Measurements from ENCODE around the gene MINK1. TPM values are rescaled to one million over a fixed set of nuclear protein-coding genes. Genes with fewer than 3 reads are reported as not detected.

The MINK1 gene
- total and polyA plus RNA-seq, 10 of the 15 experiments (the other 5 are each of a cell fraction or from before 2014, with no cell fraction given) = 0.08 to 55.6 (median 15.0) TPM

- TF ChIP-seq CUX1 (IDR thresholded peaks at IDR 0.05; ENCODE audit: insufficient replicate concordance, low read depth, low read length) = no peak
- TF ChIP-seq, protein P1, sequence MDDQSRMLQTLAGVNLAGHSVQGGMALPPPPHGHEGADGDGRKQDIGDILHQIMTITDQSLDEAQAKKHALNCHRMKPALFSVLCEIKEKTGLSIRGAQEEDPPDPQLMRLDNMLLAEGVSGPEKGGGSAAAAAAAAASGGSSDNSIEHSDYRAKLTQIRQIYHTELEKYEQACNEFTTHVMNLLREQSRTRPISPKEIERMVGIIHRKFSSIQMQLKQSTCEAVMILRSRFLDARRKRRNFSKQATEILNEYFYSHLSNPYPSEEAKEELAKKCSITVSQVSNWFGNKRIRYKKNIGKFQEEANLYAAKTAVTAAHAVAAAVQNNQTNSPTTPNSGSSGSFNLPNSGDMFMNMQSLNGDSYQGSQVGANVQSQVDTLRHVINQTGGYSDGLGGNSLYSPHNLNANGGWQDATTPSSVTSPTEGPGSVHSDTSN (IDR thresholded peaks at IDR 0.05; ENCODE audit: insufficient replicate concordance, low read depth, low read length) = no peak
- TF ChIP-seq ASH2L (IDR thresholded peaks at IDR 0.05; ENCODE audit: borderline replicate concordance, low read depth) = no peak
- no peak for TF ChIP-seq RAD21 (IDR thresholded peaks at IDR 0.05; ENCODE audit: insufficient read depth, low read depth, low read length)
- TF ChIP-seq ESRRA (IDR thresholded peaks at IDR 0.05; ENCODE audit: low read length) = no peak
- TF ChIP-seq NFXL1 (IDR thresholded peaks at IDR 0.05; ENCODE audit: borderline replicate concordance) = no peak
- TF ChIP-seq, protein P2, sequence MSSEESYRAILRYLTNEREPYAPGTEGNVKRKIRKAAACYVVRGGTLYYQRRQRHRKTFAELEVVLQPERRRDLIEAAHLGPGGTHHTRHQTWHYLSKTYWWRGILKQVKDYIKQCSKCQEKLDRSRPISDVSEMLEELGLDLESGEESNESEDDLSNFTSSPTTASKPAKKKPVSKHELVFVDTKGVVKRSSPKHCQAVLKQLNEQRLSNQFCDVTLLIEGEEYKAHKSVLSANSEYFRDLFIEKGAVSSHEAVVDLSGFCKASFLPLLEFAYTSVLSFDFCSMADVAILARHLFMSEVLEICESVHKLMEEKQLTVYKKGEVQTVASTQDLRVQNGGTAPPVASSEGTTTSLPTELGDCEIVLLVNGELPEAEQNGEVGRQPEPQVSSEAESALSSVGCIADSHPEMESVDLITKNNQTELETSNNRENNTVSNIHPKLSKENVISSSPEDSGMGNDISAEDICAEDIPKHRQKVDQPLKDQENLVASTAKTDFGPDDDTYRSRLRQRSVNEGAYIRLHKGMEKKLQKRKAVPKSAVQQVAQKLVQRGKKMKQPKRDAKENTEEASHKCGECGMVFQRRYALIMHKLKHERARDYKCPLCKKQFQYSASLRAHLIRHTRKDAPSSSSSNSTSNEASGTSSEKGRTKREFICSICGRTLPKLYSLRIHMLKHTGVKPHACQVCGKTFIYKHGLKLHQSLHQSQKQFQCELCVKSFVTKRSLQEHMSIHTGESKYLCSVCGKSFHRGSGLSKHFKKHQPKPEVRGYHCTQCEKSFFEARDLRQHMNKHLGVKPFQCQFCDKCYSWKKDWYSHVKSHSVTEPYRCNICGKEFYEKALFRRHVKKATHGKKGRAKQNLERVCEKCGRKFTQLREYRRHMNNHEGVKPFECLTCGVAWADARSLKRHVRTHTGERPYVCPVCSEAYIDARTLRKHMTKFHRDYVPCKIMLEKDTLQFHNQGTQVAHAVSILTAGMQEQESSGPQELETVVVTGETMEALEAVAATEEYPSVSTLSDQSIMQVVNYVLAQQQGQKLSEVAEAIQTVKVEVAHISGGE (CRISPR knock-in tag; IDR thresholded peaks at IDR 0.05) = no peak
These were observed 26.7 kb upstream of the MINK1 start (continued) for GRCh38 chr17:4806456-4806776.
